ENCODE measurements around the gene HYAL3.
"Not testable (repeated sequence)": the region's sequence is repeated elsewhere in the genome, so short reads cannot be mapped to it uniquely, and the experiment has no call there.

The HYAL3 gene

DNA sequence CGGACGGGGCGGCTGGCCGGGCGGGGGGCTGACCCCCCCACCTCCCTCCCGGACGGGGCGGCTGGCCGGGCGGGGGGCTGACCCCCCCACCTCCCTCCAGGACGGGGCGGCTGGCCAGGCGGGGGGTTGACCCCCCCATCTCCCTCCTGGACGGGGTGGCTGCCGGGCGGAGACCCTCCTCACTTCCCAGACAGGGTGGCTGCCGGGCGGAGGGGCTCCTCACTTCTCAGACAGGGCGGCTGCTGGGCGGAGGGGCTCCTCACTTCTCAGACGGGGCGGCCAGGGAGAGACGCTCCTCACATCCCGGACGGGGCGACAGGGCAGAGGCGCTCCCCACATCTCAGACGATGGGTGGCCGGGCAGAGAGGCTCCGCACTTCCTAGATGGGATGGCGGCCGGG, 12.8 kb upstream of the HYAL3 start:
- not testable (repeated sequence) for DNase-seq

DNA sequence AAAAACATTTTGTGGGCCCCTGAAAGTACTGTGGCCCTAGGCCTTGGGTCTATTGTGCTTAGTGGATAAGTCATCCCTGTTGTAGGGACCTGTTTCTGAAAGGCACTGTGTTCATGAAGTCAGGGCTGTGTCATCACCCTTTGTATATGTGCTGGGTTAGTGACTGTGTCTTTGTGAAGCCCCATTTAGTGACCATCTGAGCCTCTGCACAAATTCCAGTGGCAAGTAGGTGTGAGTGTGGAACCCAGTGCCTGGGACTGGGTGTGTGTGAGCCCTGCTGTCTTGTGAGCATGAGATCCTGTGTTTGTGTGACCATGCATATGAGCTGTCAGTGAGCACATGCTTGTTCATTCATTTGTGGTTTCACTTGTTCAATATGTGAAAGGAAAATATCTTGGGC, 5.4 kb upstream of the HYAL3 start:
- no peak for DNase-seq

DNA sequence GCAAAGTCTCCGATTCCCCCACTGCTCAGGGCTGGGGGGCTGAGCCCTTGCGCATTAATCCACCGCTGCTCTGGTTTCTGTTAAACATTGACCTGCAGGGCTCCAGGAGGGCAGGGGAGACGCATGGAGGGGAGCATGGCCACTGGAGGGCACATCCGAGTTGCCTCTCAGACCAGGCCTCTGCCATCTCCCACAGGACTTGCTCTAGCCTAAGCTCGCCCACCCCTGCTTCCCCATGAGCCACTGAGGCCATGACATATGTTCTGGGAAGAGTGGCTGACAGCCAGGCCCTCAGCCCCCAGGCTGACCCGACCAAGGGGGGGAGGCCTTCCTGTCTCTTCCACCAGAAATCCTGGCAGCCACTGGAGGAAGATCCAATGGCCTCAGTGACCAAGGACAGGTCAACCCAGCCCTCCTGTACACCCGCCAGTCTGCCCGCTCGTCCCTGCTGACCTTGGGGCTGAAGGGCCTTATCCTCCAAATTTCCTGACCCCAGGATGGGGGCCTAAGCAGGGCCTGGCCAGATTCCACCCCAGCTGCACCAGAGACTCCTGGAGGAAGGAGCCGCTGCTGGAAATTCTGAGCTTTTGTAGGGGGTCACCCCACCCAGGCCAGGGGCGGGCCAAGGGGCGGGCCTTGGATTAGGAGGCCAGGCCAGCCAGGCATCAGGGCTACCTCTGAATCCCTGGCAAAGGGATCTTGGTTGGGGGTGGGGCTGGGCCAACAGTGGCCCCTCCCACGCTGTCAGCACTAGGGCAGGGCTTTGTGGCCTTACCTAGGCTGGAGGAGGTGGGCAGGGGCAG, 4.0 kb upstream of the HYAL3 start, which contains the start of gene HYAL1:
TSS of gene HYAL1 (minus strand) at position 562 of the 803 bp plus-strand sequence. CDS start 618 bp downstream, outside the sequence.
- no peak for DNase-seq

DNA sequence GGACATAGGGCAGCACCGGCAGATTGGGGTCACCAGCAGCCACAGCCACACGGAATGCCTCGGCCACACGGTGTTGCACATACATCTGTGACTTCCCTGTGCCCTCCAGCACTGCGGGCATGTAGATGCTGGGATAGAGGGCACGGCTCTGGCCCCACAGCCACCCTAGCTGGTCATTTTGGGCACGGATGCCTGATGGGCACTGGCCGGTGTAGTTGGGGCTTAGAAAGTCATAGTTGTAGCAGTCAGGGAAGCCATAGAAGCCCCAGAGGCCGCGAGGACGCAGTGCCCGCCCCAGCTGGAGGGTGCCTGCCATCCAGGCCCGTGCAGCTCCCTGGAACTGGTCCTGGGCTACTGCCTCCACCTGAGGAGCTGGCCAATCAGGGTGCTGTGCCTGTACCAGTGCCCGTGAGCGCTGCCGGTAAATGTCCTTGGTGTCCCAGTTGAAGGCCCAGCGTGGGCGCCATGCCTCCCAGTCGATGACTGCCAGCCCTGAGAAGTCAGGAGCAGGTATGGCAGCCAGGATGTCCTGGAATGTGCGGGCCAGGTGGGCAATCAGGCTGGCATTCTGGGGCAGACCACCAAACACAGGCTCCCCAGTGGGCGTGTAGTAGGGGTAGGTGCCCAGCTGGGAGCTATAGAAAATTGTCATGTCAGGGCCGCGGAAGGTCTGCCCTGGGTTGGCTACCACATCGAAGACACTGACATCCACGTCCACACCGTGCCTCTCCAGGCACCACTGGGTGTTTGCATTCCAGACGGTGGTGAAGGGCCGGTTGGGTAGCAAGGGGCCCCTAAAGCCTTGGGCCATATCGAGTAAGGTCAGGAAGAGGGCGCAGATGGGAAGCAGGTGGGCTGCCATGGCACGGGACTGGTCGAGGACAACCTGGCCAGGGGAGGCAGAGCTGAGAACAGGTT, 3.1 kb upstream of the HYAL3 start:
- DNase-seq: no peak

DNA sequence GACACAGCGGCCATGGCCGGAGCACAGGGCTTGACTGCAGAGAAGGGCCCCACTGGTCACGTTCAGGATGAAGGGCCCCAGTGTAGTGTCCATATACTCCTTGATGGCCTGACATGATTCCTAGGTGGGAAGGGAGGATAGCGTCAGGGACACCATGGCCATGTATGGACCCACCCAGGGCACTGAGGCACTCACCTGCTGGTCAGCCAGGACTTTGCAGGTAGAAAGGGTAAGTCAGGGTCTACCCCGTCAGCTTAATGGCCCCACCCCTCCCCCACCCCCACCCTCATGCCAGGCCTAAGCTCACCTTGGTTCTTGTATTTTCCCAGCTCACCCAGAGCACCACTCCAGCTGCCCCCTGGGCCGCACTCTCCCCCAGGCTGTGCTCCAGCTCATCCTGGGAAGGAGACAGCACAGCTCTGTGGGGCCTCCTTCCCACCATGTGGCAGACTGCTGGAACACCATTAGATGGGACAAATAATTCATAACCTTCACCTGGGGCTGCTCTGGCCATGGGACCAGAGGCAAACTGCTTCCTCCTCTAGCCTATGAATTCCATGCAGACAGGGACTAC, 1.6 kb upstream of the HYAL3 start:
- DNase-seq: no peak

DNA sequence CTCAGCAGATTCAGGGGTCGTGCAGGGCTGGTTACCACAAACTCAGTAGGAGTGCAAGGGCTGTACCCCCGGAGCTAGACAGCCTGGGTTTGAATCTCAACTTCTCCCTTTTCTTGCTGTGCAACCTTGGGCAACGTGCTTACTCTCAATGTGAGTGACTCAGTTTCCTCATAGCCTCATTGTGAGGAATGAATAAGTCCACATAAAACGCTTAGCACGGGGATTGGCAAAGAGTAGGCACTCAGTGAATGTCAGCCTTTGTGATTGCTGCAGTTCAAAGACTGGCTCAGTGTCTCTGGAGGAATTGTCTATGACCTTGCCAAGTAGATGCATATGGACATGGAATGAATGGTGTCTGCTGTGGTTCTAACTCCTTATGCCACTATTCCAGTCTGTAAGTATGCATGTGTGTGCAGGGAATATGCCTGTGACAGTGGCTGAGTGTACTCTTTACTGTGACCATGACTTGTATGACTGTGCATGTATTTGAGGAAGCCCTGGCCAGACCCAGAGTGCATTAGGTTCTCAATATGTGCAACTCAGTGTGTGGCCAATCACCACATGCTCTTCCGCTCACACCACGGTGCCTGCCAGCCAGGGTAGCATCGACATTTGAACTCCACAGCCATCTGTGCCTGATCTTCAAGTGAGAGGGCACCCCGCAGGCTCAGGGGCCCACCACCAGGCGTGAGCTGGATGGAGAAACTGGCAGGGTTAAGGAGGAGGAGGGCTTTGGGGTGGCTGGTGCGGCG, 900 bp upstream of the HYAL3 start:
- peak; percentile 37 for DNase-seq

DNA sequence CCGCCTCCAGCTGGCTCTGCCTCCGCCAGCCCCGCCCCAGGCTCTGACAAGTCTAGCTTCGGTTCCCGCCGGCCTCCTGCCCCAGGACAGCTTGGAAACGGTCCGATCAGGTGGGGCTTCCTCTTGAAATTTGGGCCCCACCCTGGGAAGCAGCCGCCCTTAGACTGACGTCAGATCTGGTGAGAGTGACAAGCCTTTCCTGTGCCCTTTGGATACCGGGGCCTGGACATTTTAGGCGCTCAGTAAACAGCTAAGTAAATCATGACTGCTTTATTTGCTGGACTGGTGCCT, 378 bp upstream of the HYAL3 start:
- no peak for DNase-seq

DNA sequence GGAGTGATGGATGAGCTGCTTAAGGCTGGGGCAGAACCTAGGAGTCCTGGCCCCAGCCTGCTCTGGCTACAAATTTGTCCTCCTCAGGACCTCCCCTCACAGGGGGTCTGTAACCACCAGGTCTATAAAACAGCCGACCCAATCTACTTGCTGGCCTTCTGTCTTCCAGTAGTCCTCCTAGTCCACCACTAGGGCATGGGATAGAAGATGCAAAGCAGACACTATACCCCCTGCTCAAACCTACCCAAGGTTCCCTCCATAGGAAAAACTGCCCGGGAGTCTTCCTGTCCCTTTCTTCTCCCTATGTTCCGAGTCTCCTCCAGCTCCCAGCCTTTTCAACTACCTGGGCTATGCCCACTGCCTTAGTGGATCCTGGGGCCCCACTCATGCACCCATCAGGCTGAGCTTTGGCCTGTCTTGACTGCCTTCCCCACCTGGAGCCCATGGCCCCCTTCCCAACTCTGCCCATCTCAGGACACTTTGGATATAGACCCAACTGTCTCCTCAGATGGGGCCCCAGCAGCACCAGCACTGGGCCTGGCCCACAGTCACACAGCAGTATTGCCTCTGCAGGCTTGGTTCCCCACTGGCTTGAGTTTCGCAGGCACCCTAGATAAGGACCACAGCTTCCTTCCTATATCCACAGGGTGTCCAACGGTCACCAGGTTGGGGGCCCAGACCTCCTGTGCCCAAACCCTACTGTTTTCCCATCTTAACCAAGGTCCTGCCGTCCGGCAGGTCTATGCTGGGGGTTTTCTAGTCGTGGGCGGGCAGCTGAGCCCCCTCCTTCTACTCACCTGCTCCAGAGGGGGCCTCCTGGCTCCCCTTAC, 1.1 kb downstream of the HYAL3 start:
- no peak for DNase-seq

DNA sequence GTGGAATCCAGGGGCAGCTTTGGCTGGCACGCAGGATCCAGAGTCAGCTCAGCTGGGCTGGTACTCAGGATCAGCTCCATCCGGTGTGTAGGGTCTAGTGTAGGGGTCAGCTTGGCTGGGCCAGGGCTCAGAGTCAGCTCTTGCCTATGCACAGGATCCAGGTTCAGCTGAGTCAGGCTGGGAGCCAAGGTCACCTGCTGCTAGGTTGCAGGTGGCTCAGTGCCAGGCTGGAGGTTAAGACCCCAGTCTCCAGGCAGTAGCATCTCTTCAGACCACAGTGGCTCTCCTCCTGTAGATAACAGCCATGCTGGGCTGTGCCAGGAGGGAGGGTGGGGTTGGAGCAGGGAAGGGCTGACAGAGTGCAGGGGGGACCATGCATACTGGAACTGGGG, 1.8 kb downstream of the HYAL3 start:
- no peak for DNase-seq

DNA sequence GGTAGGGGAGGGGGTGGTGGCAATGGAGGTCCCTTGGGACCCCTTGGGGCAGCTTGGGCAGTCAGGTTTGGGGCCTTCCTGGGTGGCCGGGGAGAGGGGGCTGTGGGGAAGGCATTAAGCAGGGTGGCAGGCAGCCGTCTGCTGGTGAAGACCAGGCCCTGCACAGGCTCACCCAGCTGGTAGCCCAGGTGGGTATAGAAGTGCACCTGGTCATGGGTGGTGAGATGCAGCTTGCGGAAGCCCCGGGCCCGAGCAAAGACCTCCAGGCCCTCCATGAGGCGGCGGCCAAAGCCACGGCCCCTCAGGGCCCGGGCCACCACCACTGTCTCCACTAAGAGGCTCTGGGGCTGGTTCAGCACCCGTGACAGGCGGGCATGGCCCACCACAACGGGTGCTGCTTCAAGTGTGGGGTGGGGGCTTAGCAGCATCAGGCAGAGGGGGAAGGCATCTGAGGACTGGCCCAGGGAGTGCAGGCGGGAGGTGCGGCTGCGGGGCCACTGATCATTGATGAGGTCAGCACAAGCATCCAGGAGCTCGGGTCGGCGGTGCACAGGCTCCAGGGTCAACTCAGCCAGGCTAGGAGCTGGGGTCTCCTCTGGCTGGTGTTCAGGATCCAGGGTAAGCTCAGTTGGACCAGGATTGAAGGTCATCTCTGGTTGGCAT, 2.4 kb downstream of the HYAL3 start:
- DNase-seq: no peak

DNA sequence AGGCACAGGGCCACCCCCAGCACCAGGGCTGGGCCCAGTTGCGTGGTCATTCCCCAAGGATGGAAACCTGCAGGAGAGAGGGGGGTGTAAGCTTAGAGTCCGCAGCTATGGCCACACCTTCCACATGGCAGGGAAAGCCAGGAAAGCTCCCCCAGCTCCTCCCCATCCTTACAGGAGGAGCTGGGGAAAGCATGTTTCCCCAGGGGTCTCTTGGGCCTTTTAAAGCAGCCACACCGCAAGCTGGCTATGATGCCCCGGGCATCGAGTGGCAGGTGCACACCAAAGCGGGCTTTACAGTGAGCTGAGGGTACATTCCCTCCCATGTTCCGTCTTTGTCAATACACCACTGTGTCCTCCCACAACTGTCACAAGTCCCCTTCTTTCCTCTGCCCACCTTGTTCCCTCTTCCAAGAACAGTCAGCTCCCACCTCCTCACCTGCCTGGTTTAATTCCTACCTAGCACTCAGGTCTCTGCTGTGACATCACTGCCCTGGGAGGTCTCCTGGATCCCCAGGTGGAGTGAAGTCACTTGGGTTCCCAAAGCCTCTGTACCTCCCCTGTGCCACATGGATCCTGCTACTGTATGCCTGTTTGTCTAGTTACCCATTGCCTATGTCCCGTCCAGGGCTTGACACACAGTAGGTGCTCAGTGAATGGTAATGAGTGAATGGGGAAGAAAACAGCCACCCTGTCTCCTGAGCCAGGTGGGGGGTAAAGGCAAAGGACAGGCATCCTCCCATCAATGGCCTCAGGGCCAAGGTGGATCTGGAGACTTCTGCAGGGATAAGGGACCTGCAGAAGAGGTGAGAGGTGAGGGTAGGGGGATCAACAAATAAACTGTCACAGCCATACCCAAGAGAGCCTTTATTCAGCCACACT, 3.4 kb downstream of the HYAL3 start:
- DNase-seq: no peak

DNA sequence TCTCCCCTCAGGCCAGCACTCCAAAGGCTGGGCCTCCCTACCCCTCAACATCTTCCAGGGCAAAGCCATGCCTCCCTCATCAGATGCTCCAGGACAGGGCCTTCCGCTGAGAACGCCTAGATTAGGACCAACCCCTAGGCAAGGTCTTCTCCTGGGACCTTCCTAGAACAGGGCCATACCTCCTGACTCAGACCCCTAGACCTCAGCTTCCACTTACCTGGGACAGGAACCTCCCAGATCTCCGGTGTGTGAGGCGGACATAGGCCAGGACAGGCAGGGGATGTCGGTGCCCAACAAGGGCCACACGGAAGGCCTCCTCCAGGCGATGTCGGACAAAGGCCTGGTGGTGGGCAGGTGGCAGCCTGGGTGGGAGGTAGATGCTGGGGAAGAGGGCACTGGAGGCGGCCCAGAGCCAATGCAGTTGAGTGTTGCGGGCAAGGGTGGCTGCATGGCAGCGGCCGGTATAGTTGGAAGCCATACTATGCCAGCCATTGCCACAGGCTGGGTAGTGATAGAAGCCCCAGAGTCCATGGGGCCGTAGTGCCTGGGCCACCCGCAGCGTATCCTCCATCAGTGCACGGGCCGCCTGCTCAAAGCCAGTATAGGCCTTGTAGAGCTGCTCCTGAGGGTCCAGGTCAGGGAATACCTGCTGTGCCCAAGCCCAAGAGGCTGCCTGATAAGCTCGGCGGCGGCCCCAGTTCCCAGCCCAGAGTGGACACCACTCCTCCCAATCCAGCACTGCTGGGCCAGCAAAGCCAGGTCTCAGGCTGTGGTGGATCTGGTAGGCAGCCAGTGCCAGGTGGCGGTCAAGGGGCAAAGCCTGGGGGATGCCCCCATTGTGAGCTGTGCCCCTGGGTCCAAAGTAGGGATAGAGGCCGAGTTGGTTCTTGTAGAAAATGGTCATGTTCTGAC, 4.5 kb downstream of the HYAL3 start:
- no peak for DNase-seq

DNA sequence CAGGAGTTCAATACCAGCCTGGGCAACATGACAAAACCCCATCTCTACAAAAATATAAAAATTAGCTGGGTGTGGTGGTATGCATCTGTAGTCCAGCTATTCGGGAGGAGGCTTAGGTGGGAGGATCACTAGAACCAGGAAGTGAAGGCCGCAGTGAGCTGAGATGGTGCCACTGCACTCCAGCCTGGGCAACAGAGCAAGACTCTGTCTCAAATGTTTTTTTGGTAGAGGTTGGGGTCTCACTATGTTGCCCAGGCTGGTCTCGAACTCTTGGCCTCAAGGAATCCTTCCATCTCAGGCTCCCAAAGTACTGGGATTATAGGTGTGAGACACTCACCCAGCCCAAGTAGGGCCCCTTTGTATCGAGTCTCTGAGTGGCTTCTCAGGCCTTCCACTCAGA, 5.1 kb downstream of the HYAL3 start:
- DNase-seq: no peak

DNA sequence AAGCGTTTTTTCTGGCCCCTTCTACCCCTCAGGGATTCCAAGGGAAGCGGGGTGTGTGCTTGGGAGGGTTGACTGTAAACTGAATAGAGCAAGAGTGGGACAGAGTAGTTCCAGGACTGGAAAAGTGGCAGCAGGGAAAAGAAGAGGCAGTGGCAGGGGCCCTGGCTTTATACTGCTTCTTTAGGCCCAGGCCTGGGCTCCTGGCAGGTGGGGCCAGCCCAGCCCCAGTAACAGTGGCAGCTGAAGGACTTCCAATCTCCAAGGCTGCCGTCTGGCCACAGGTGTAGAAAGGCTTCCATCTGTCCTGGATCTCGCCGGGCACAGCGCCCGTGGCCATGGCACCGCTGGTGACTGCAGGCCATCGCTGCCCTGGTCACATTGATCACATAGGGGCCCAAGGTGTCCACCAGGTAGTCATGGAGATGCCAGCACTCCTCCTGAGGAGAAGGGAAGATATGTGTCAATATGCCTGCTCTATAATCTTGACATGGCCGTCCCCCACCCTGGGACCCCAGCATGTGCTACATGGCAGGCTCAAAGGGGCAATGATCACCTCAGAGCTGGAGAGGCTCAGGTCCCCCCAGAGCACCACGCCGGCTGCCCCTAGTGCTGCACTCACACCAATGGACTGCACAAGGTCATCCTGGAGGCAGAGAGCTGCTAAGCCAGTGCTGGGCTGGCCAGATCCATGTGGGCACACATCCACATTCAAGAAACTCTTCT, 6.0 kb downstream of the HYAL3 start:
- DNase-seq: no peak

DNA sequence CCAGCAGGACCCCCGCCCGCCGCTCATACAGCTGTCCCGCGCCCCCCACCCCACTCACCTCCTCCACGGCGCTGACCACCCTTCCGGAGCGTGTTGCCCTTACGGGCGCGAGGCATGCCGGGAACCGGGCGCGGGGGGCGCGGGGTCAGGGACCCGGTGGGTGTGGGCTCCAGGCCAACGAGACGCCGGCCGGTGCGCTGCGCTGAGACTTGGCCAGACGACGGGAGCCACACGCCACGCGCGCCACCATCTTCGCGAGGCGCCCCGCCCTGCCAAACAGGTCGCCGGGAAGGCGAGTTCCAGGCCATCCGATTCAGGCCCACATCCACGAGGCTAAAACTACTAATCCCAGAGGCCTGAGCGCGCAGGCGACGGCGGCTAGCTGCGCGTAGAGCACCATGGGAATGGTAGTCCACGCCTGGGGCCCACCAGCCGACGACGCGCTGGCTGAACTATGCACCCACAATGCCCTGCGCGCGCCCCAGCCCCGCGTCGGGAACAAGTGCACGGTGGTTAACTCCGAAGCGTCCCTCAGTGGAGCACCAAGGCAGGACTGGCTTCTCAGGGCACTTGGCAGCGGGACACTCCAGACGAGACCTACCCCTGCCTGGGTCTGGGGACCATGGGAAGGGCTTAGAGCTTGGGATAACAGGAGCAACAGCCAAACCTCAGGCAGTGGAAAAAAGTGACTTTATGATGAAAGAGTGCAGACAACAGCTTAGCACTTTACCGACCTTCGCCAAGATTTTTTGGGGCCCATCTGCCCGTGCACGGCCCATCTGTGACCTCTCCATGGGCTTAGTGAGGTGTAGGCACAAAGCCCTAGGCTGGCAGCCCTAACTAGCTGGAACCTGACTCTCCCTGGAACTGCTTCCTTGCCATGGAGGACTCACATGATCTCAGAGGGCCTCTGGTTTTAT, 6.8 kb downstream of the HYAL3 start, which contains the start of gene IFRD2:
TSS of gene IFRD2 (minus strand) at position 271 of the 920 bp plus-strand sequence. CDS start at position 116, 155 bp downstream.
- peak; percentile 98 for DNase-seq

DNA sequence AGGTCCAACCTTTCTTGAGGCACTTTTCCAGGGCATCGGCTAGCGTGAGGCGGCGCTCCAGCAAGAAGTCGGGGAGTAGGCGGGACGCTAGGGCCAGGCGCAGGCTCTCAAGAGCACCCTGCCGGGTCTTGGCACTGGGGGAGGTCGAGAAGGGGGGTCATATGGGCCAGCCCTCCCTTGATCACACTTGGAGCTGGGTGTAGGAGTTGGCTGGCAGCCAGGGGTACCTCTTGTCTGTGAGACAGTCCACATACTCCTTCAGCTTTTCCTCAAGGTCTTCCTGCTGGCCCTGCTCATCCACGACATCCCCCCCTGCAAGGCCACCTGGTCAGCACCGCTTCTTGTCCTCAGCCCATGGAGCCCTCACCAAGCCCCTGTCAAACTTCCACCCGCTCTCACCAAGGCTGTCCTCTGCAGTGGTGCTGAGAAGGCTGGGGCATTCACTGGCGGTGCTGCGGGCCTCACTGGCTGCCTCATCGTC, 9.0 kb downstream of the HYAL3 start:
- DNase-seq: no peak

DNA sequence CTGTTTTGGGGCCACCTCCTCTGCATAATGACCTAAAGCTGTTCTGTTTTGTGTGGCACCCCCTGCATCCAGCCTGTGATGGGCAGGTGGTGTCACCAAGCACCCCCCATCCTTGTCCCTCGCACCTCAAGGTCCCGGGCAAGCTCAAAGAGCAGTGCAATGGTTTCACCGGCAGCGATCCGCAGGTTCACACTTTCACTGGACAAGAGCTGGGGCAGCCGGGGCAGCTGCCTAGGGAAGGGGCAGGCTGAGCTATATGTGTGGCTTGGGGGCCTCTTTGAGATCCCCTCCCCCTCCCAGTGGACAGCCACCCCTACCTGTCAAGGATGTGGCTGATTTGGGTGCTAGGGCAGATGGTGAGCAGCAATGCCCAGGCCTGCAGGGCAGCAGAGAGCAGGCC, 10.1 kb downstream of the HYAL3 start:
- DNase-seq: no peak

Data from activated CD4-positive, alpha-beta T cell treated with anti-CD3 and anti-CD28 coated beads, Interleukin-2, amount 50 U/mL, for 16 hours (primary cell).